Hindlimb muscle (tissue), 1 donor: ENCODE measurements around the gene EFHC1. TPM values are rescaled to one million over a fixed set of nuclear protein-coding genes. Genes with fewer than 3 reads are reported as not detected.
"Not testable (repeated sequence)": the region's sequence is repeated elsewhere in the genome, so short reads cannot be mapped to it uniquely, and the experiment has no call there.

ENCODE experiments used
- DNase-seq: peaks from one replicate; pipeline ENCODE4 v3.0.0-alpha.2; 2013
- polyA plus RNA-seq: library from polyadenylated mRNA; unstranded; fragments of 120-200 nt; gene quantifications from one replicate; pipeline ENCODE4 v1.2.1, GENCODE V29; 2013; ENCODE audit not compliant: insufficient read length

Gene EFHC1
- 18.5 TPM for polyA plus RNA-seq

DNA sequence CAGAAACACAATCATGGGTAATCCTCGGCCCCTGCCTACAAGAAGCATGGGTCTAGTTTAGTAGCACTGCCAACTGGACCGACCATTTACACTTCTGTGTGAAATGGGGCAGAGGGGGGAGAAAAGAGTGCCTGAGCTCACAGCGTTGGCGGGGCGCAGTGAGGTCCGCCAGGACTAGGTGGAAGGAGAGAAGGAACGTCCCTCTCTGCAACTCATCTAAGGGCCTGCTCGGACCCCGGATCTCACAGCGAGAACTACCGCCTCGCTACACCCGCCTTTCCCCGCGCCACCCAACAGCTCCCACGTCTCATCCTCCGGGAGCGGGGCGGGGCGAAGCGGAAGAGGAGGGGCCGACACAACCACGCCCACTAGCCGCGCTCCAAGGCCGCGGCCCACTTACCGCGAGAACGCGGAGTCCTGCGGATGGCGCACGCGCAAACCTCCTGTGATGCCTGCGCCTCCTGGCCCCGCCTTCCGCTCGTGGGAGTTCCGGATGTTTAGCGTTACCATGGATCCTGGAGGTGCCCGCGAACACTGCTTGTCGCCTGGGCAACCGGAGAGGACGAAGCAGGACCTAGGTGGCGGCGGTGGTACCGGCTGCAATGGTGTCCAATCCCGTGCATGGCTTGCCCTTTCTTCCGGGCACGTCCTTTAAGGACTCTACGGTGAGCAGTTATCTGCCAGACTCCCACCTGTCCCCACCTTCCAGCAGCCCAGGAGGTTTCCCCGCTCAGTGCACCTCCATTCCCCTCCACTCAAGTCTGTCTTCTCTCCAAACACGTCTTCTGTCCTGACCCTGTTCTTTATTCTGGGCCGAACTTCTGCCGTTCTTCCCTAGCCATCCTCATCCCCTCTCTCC is at the start of gene EFHC1:
TSS of gene EFHC1 (plus strand) at position 534 of the 859 bp plus-strand sequence. CDS start at position 603, 69 bp downstream.
- DNase-seq, result peak; percentile 98

GRCh38 chr6:52371656-52372191 is 48.4 kb upstream of the EFHC1 start:
- no peak for DNase-seq

- DNase-seq, result no peak
These were observed 46.9 kb upstream of the EFHC1 start for GRCh38 chr6:52373151-52373690.

- no peak for DNase-seq
These were observed 45.9 kb upstream of the EFHC1 start for GRCh38 chr6:52374247-52374646.

- no peak for DNase-seq
These were observed 44.2 kb upstream of the EFHC1 start for GRCh38 chr6:52375780-52376556.

DNA sequence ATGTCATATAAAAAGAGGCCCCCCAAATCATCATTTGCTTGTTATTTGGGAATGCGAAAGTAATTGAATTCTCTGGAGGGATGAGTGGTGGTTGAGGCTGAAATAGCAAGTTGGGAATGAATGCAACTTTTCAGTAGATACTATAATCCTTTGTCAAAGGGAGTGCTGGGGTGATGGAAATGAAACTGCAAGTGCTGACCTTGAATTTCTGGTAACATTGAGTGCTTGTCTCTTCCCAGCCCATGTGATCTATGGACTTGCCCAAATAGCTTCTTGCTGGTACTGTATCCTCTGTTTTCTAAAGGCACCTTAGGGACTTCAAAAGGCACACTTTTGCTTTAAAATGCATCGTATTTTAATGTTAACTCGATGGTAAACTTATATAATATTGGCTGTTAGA is 43.4 kb upstream of the EFHC1 start:
- no peak for DNase-seq

- no peak for DNase-seq
These were observed 42.5 kb upstream of the EFHC1 start for GRCh38 chr6:52377538-52378221.

DNA sequence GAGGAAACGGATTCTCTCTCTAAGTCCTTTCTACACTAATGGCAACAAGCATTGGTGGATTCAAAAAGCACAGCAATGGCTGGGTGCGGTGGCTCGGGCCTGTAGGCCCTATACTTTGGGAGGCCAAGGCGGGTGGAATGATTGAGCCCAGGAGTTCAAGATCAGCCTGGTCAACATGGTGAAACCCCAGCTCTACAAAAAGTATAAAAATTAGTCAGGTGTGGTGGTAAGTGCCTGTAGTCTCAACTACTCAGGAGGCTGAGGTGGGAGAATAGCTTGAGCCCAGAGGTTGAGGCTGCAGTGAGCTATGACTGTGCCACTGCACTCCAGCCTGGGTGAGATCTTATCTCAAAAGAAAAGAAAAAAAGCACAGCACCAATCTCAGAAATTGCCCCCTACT is 38.9 kb upstream of the EFHC1 start:
- DNase-seq, result no peak

GRCh38 chr6:52384145-52384766 is 35.9 kb upstream of the EFHC1 start:
- no peak for DNase-seq

GRCh38 chr6:52385074-52385473 is 35.1 kb upstream of the EFHC1 start:
- no peak for DNase-seq

GRCh38 chr6:52388119-52388518 is 32.0 kb upstream of the EFHC1 start:
- DNase-seq, result not testable (repeated sequence)

- DNase-seq, result no peak
These were observed 31.4 kb upstream of the EFHC1 start for GRCh38 chr6:52388790-52389189.

DNA sequence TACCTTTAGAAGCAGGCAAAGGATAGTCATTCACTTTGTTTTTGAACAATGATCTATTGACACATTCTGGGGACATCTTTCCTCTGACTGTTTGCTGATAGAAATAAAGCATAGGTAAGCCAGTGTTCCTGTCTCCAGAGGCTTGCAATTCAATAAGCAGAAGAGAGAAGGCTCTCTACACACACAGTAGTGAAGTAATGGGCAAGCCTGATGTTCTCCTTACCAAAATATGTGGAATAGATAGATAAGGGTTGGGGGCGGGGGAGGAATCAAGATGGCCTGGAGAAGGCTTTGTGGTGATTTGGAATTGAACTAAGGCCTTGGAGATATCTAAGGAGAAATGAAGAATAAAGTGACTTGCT is 30.9 kb upstream of the EFHC1 start:
- no peak for DNase-seq

GRCh38 chr6:52389626-52390360 is 30.3 kb upstream of the EFHC1 start:
- no peak for DNase-seq

GRCh38 chr6:52390361-52390727 is 29.8 kb upstream of the EFHC1 start:
- DNase-seq, result no peak

GRCh38 chr6:52391599-52391998 is 28.5 kb upstream of the EFHC1 start:
- DNase-seq, result no peak

DNA sequence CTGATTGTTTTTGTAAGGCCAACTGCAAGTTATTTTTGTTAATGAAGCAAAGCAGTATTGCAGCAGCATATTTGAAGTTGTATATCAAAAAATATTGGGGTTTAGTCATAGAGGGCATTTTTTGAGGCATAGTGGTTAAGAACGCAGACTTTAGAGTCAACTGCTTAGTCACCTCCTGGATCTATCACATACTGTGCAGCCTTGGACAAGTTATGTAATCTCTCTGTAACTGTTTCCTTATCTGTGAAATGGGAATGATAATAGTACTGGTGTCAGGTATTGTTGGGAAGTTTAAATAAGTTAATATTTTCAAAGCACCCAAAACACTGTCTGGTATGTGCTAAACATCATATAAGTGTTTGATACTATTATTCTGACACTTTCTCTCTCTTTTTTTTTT is 27.2 kb upstream of the EFHC1 start:
- no peak for DNase-seq

DNA sequence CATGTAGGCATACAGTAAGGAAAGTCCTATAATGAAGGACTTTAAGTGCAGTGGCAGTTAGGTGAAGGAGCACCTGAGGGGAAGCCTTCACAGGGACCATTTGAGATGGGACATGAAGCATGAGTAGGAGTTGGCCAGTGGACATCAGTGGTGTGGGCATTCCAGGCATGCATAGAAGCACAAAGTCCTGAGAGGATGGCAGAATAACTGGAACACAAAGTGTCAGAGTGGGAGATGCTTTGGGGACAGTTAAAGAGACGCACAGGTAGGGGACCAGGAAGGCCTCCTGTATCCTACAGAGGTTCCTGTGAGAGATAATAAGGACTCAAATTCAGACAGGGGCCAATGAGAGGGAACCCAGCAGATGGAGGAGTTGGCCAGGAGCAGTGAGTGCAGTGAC is 26.4 kb upstream of the EFHC1 start:
- no peak for DNase-seq

- no peak for DNase-seq
These were observed 25.9 kb upstream of the EFHC1 start for GRCh38 chr6:52394251-52394666.

- DNase-seq, result no peak
These were observed 24.2 kb upstream of the EFHC1 start for GRCh38 chr6:52395969-52396368.

- DNase-seq, result no peak
These were observed 20.4 kb upstream of the EFHC1 start for GRCh38 chr6:52399511-52400312.
